ENCODE results near the gene PPP4C.

Gene PPP4C

GRCh38 chr16:30076276-30076791 lies 540 bp downstream of the PPP4C start:
- in situ Hi-C loops (cut with MboI; ENCODE audit: low sequenced_read_pairs), result no loop called here

GRCh38 chr16:30077656-30078055 lies 1.9 kb downstream of the PPP4C start:
- in situ Hi-C loops (cut with MboI; ENCODE audit: low sequenced_read_pairs), result no loop called here

GRCh38 chr16:30078744-30079143 lies 3.0 kb downstream of the PPP4C start:
- in situ Hi-C loops (cut with MboI; ENCODE audit: low sequenced_read_pairs), result no loop called here

- in situ Hi-C loops (cut with MboI; ENCODE audit: low sequenced_read_pairs), result no loop called here
Measured at GRCh38 chr16:30079480-30079879, 3.7 kb downstream of the PPP4C start.

- in situ Hi-C loops (cut with MboI; ENCODE audit: low sequenced_read_pairs), result no loop called here
Measured at GRCh38 chr16:30082545-30083090, 6.8 kb downstream of the PPP4C start.

- in situ Hi-C loops (cut with MboI; ENCODE audit: low sequenced_read_pairs), result no loop called here
Measured at GRCh38 chr16:30083216-30084055, 7.6 kb downstream of the PPP4C start.

GRCh38 chr16:30084096-30084815 lies 8.5 kb downstream of the PPP4C start:
- in situ Hi-C loops (cut with MboI; ENCODE audit: low sequenced_read_pairs), result no loop called here

- in situ Hi-C loops (cut with MboI; ENCODE audit: low sequenced_read_pairs), result no loop called here
Measured at GRCh38 chr16:30084816-30085159, 9.0 kb downstream of the PPP4C start.

GRCh38 chr16:30085247-30085646 lies 9.5 kb downstream of the PPP4C start:
- in situ Hi-C loops (cut with MboI; ENCODE audit: low sequenced_read_pairs), result no loop called here

- in situ Hi-C loops (cut with MboI; ENCODE audit: low sequenced_read_pairs), result no loop called here
Measured at GRCh38 chr16:30085820-30086219, 10.0 kb downstream of the PPP4C start.

- in situ Hi-C loops (cut with MboI; ENCODE audit: low sequenced_read_pairs), result no loop called here
Measured at GRCh38 chr16:30086291-30087140, 10.7 kb downstream of the PPP4C start.

GRCh38 chr16:30087181-30087898 lies 11.5 kb downstream of the PPP4C start:
- in situ Hi-C loops (cut with MboI; ENCODE audit: low sequenced_read_pairs), result no loop called here

GRCh38 chr16:30088237-30088831 lies 12.5 kb downstream of the PPP4C start:
- in situ Hi-C loops (cut with MboI; ENCODE audit: low sequenced_read_pairs), result no loop called here

GRCh38 chr16:30088832-30089624 lies 13.2 kb downstream of the PPP4C start:
- in situ Hi-C loops (cut with MboI; ENCODE audit: low sequenced_read_pairs), result no loop called here

GRCh38 chr16:30090610-30091331 lies 15.0 kb downstream of the PPP4C start:
- in situ Hi-C loops (cut with MboI; ENCODE audit: low sequenced_read_pairs), result no loop called here

- in situ Hi-C loops (cut with MboI; ENCODE audit: low sequenced_read_pairs), result no loop called here
Measured at GRCh38 chr16:30091474-30092372, 15.9 kb downstream of the PPP4C start, which contains the start of gene TBX6. Gene TBX6, minus strand, starts transcription at chr16:30091924. Its CDS starts 731 bp downstream, at chr16:30091193.

- in situ Hi-C loops (cut with MboI; ENCODE audit: low sequenced_read_pairs), result no loop called here
Measured at GRCh38 chr16:30092373-30093010, 16.7 kb downstream of the PPP4C start.
